ENCODE results near the gene DDX6.
"Not testable (repeated sequence)": the region's sequence is repeated elsewhere in the genome, so short reads cannot be mapped to it uniquely, and the experiment has no call there.

The DDX6 gene

GRCh38 chr11:118791111-118791960 lies at the start of gene DDX6:
TSS of gene DDX6 (minus strand) at chr11:118791164. CDS start at chr11:118786251, 4,913 bp downstream.
- peak; percentile 90 for DNase-seq

- DNase-seq, result no peak
Measured at GRCh38 chr11:118838905-118839553, 48.1 kb upstream of the DDX6 start.

- DNase-seq, result no peak
Measured at GRCh38 chr11:118837868-118838267, 46.9 kb upstream of the DDX6 start.

- no peak for DNase-seq
Measured at GRCh38 chr11:118834427-118835028, 43.6 kb upstream of the DDX6 start.

GRCh38 chr11:118827118-118827517 lies 36.2 kb upstream of the DDX6 start:
- no peak for DNase-seq

- not testable (repeated sequence) for DNase-seq
Measured at GRCh38 chr11:118822936-118823510, 32.1 kb upstream of the DDX6 start.

GRCh38 chr11:118820412-118821357 lies 29.7 kb upstream of the DDX6 start:
- DNase-seq, result peak; percentile 18

GRCh38 chr11:118820025-118820379 lies 29.0 kb upstream of the DDX6 start:
- not testable (repeated sequence) for DNase-seq

- DNase-seq, result no peak
Measured at GRCh38 chr11:118819334-118820024, 28.5 kb upstream of the DDX6 start.

- no peak for DNase-seq
Measured at GRCh38 chr11:118818130-118818529, 27.2 kb upstream of the DDX6 start.

GRCh38 chr11:118813551-118813950 lies 22.6 kb upstream of the DDX6 start:
- no peak for DNase-seq

- no peak for DNase-seq
Measured at GRCh38 chr11:118812485-118812884, 21.5 kb upstream of the DDX6 start.

GRCh38 chr11:118807800-118808778 lies 17.1 kb upstream of the DDX6 start:
- DNase-seq, result no peak

- DNase-seq, result no peak
Measured at GRCh38 chr11:118806400-118806799, 15.4 kb upstream of the DDX6 start.

- DNase-seq, result no peak
Measured at GRCh38 chr11:118804094-118804493, 13.1 kb upstream of the DDX6 start.

GRCh38 chr11:118799372-118799771 lies 8.4 kb upstream of the DDX6 start:
- DNase-seq, result no peak

GRCh38 chr11:118797510-118797909 lies 6.5 kb upstream of the DDX6 start:
- DNase-seq, result no peak

GRCh38 chr11:118792570-118793124 lies 1.7 kb upstream of the DDX6 start:
- DNase-seq, result no peak

GRCh38 chr11:118791961-118792569 lies 1.1 kb upstream of the DDX6 start:
- no peak for DNase-seq

All from NCI-H1105 (cell line).